K562 (cell line): Measurements from ENCODE around the gene SEMA3C.

ENCODE experiments used
- CTCF ChIP-seq, 3 experiments: IDR thresholded peaks in 2 of 3; conservative IDR thresholded peaks in 1 of 3; 2 replicates each; pipeline ENCODE4 v1.5.1; 2011 to 2012; ENCODE audit warnings: low read length in 3 of 3, mild to moderate bottlenecking in 3 of 3, control low read depth in 2 of 3, improper control_type of control experiment in 1 of 3, inconsistent platforms in 1 of 3, low read depth in 1 of 3, mixed read lengths in 1 of 3, moderate library complexity in 1 of 3; ENCODE audit not compliant: insufficient read depth in 2 of 3
- ETS2 ChIP-seq: IDR thresholded peaks from 2 replicates; pipeline ENCODE4 v1.6.1; 2016; ENCODE audit warnings: borderline replicate concordance, missing genetic modification characterization, mild to moderate bottlenecking, moderate library complexity, missing compliant biosample characterization; ENCODE audit not compliant: poor library complexity, severe bottlenecking
- POLR2A ChIP-seq: fragments of 450-650 bp; conservative IDR thresholded peaks from 2 replicates; pipeline ENCODE4 v1.6.1; 2016
- SP2 ChIP-seq: IDR thresholded peaks from 2 replicates; pipeline ENCODE4 v1.6.1; 2011; ENCODE audit warnings: mild to moderate bottlenecking, low read depth, low read length, moderate library complexity; ENCODE audit not compliant: poor library complexity, severe bottlenecking; ENCODE audit errors: extremely low read depth
- TAF1 ChIP-seq: IDR thresholded peaks from 2 replicates; pipeline ENCODE4 v1.6.1; 2011; ENCODE audit warnings: mild to moderate bottlenecking, low read length, moderate library complexity; ENCODE audit not compliant: insufficient read depth, control insufficient read depth, severe bottlenecking; ENCODE audit errors: extremely low read depth
- ZBTB1 ChIP-seq: sonication (generic); formaldehyde crosslinking; IDR thresholded peaks from 2 replicates; pipeline ENCODE4 v1.8.1; 2023; ENCODE audit warnings: missing genetic modification reagents, low read depth, mild to moderate bottlenecking, borderline replicate concordance
- ZNF124 ChIP-seq: sonication (generic); formaldehyde crosslinking; IDR thresholded peaks from 2 replicates; pipeline ENCODE4 v1.8.1; 2022; ENCODE audit warnings: missing genetic modification reagents
- ZSCAN29 ChIP-seq: fragments of 450-650 bp; IDR thresholded peaks from 2 replicates; pipeline ENCODE4 v1.6.1; 2017
- TF ChIP-seq, protein P1 (sequence below): sonication (generic); formaldehyde crosslinking; IDR thresholded peaks from 2 replicates; pipeline ENCODE4 v1.8.1; 2023; ENCODE audit warnings: mild to moderate bottlenecking, missing genetic modification reagents

- TF ChIP-seq ZBTB1 (no peak), TAF1 (no peak), SP2 (no peak), POLR2A (no peak), ZSCAN29 (no peak), ETS2 (tag) (no peak), CTCF (IDR thresholded peaks at IDR 0.05 in 2 of 3, conservative IDR thresholded peaks at IDR 0.05 in 1 of 3; ENCODE audit: insufficient read depth in 2 of 3, low read depth in 1 of 3, low read length in 3 of 3) (no peak), ZNF124 (CRISPR knock-in tag) (no peak)
- TF ChIP-seq, protein P1, sequence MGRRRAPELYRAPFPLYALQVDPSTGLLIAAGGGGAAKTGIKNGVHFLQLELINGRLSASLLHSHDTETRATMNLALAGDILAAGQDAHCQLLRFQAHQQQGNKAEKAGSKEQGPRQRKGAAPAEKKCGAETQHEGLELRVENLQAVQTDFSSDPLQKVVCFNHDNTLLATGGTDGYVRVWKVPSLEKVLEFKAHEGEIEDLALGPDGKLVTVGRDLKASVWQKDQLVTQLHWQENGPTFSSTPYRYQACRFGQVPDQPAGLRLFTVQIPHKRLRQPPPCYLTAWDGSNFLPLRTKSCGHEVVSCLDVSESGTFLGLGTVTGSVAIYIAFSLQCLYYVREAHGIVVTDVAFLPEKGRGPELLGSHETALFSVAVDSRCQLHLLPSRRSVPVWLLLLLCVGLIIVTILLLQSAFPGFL, result no peak
These were observed 10.8 kb upstream of the SEMA3C start for GRCh38 chr7:80929619-80930018.
